Vagina (tissue), 2 donors: ENCODE data around the gene EYS.

Experiments
- POLR2A ChIP-seq, 2 donors: fragments of 450-650 bp; IDR thresholded peaks; one replicate each; pipeline ENCODE4 v1.6.1; 2017; ENCODE audit warnings: antibody characterized with exemption in 2 of 2, mild to moderate bottlenecking in 2 of 2, moderate library complexity in 2 of 2
- TF ChIP-seq, protein P1 (sequence below), 3 experiments: fragments of 450-650 bp in 2 of 3; fragments of 200-600 bp in 1 of 3; sonication (generic) in 1 of 3; IDR thresholded peaks; one replicate each; pipeline ENCODE4 v1.5.1; 2017 to 2019; ENCODE audit warnings: antibody characterized with exemption in 3 of 3, mild to moderate bottlenecking in 2 of 3, moderate library complexity in 2 of 3

DNA sequence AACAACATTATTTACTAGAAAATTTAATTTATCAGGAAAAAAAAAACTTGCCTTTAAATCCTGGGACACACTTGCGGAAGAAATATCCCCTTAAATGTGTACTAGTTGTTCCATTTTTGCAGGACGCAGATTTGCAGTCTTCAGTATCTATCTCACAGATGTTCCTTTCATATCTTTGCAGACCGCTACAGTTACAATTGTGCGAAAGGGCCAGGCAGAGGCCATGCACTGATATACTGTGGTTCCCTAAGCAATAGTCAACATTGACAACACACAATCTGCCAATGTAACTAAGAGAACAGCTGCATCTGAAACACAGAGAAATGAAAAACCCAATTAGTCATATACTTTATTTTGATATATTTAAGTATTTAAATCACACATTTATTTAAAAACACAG lies 411.2 kb downstream of the EYS start:
- TF ChIP-seq, protein P1, sequence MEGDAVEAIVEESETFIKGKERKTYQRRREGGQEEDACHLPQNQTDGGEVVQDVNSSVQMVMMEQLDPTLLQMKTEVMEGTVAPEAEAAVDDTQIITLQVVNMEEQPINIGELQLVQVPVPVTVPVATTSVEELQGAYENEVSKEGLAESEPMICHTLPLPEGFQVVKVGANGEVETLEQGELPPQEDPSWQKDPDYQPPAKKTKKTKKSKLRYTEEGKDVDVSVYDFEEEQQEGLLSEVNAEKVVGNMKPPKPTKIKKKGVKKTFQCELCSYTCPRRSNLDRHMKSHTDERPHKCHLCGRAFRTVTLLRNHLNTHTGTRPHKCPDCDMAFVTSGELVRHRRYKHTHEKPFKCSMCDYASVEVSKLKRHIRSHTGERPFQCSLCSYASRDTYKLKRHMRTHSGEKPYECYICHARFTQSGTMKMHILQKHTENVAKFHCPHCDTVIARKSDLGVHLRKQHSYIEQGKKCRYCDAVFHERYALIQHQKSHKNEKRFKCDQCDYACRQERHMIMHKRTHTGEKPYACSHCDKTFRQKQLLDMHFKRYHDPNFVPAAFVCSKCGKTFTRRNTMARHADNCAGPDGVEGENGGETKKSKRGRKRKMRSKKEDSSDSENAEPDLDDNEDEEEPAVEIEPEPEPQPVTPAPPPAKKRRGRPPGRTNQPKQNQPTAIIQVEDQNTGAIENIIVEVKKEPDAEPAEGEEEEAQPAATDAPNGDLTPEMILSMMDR (IDR thresholded peaks at IDR 0.05), result no peak
- TF ChIP-seq POLR2A (IDR thresholded peaks at IDR 0.05), result no peak
